NB4 (cell line): ENCODE data around the gene TNKS1BP1.

Source experiments
- DNase-seq: peaks from one replicate; pipeline ENCODE4 v3.0.0; 2010; ENCODE audit warnings: low read depth
- H3K4me3 ChIP-seq: one replicate; pipeline ENCODE4 v1.5.1; 2011; ENCODE audit warnings: mild to moderate bottlenecking, low read depth, low read length, moderate library complexity
- MYC ChIP-seq: IDR thresholded peaks from 2 replicates; pipeline ENCODE4 v1.6.1; 2011; ENCODE audit warnings: low read depth, low read length
- POLR2A ChIP-seq: IDR thresholded peaks from 2 replicates; pipeline ENCODE4 v1.6.1; 2011; ENCODE audit warnings: mild to moderate bottlenecking; ENCODE audit not compliant: insufficient read length; ENCODE audit errors: extremely low read depth
- TF ChIP-seq, protein P1 (sequence below): IDR thresholded peaks from one replicate; pipeline ENCODE4 v1.5.1; 2012; ENCODE audit warnings: low read depth, low read length
- TF ChIP-seq, protein P2 (sequence below): IDR thresholded peaks from 2 replicates; pipeline ENCODE4 v1.6.1; 2011; ENCODE audit warnings: low read depth, low read length

Gene TNKS1BP1

DNA sequence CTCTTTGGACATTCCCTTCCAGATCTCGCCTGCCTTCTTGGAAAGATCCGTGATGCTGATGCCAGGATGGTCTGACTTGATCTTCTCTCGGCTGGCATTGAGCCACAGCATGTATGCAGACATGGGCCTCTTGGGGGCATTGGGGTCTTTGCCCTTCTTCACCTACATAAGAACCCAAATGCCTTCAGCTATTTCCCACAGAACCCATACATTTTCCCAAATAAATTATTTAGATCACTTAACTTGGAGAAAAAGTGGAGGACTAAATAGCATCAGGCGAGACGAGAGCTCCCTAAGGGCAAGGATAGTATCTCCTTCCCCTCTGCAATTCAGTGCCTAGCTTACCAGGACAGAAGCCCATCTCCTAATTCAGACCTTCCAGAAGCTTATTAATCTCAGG lies 3.0 kb upstream of the TNKS1BP1 start:
- no peak for DNase-seq
- no peak overlapping the region for H3K4me3 ChIP-seq
- TF ChIP-seq MYC (no peak), POLR2A (no peak)
- TF ChIP-seq, protein P1, sequence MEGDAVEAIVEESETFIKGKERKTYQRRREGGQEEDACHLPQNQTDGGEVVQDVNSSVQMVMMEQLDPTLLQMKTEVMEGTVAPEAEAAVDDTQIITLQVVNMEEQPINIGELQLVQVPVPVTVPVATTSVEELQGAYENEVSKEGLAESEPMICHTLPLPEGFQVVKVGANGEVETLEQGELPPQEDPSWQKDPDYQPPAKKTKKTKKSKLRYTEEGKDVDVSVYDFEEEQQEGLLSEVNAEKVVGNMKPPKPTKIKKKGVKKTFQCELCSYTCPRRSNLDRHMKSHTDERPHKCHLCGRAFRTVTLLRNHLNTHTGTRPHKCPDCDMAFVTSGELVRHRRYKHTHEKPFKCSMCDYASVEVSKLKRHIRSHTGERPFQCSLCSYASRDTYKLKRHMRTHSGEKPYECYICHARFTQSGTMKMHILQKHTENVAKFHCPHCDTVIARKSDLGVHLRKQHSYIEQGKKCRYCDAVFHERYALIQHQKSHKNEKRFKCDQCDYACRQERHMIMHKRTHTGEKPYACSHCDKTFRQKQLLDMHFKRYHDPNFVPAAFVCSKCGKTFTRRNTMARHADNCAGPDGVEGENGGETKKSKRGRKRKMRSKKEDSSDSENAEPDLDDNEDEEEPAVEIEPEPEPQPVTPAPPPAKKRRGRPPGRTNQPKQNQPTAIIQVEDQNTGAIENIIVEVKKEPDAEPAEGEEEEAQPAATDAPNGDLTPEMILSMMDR: no peak
- TF ChIP-seq, protein P2, sequence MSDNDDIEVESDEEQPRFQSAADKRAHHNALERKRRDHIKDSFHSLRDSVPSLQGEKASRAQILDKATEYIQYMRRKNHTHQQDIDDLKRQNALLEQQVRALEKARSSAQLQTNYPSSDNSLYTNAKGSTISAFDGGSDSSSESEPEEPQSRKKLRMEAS: no peak

DNA sequence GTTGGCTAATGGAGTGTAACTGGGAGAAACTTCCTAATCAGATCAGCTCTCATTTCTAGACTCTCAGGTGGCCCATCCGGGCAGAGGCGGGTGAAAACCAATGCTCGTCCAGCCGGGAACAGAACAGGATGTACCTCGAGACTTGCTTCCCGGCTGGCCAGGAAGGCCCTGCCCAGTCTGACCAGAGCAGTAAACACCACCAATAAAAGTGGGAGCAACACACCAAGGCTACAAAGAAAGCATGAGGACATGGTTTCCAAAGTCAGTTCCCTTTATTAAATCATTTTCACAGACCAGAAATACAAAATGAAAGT lies 940 bp upstream of the TNKS1BP1 start:
- no peak for TF ChIP-seq MYC
- TF ChIP-seq POLR2A: no peak
- TF ChIP-seq, protein P1: no peak
- TF ChIP-seq, protein P2: no peak
- no peak for DNase-seq
- H3K4me3 ChIP-seq: peak overlapping the region; percentile 76

DNA sequence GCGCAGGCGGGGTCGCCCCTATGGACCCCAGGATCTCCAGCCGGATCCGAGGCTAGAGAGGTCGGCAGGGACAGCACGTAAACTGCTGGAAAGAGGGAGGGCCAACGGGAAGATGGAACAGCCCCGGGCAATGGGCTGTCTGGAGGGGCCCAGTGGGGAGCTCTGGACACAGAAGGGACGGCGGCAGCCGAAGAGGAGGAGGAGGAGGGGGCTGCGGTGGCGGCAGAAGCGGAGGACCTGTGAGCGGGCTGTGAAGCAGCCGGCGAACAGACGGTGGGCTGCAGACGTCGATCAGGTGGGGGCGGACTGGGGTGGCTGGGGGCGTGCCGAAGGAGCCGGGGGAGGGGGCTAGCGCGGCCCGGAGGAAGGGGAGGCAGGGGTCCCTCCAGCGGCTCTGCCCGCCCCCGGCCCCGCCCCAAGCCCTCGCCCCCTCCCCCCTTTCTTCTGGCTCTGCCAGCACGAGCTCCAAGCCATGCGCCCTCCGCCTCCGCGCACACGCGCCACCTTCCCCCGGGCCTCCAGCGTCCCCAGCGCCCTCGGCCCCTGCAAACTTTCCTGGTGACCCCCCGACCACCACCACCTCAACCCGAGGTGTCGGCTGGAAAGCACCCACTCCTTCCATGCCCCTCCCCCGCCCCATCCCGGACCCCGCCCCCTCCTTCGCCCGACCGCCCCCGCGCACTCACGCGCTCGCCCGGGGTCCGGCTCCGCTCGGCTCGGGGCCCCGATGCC lies 432 bp downstream of the TNKS1BP1 start:
- peak overlapping the region; percentile 64 for H3K4me3 ChIP-seq
- DNase-seq: peak; percentile 61
- TF ChIP-seq, protein P2: peak; percentile 48; the same call in 1 of the 2 replicates
- no peak for TF ChIP-seq POLR2A
- TF ChIP-seq MYC: peak; percentile 86
- TF ChIP-seq, protein P1: no peak

DNA sequence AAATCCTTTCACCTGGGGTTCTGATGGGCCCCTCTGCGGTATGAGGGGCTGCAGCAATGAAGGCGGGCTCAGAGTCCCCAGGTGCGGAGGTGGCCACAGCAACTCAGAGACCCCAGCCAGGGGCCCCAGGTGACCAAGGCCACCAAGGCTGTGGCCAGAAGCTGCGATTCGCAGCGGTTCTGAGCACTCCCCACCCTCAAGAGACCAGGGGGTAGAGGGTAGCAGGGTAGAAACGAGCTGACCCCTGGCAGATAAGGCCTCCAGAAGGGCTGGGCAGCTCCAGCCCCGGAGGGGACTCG lies 948 bp downstream of the TNKS1BP1 start:
- no peak for DNase-seq
- H3K4me3 ChIP-seq: peak overlapping the region; percentile 64
- TF ChIP-seq, protein P2: no peak
- no peak for TF ChIP-seq POLR2A
- TF ChIP-seq MYC: no peak
- TF ChIP-seq, protein P1: no peak

DNA sequence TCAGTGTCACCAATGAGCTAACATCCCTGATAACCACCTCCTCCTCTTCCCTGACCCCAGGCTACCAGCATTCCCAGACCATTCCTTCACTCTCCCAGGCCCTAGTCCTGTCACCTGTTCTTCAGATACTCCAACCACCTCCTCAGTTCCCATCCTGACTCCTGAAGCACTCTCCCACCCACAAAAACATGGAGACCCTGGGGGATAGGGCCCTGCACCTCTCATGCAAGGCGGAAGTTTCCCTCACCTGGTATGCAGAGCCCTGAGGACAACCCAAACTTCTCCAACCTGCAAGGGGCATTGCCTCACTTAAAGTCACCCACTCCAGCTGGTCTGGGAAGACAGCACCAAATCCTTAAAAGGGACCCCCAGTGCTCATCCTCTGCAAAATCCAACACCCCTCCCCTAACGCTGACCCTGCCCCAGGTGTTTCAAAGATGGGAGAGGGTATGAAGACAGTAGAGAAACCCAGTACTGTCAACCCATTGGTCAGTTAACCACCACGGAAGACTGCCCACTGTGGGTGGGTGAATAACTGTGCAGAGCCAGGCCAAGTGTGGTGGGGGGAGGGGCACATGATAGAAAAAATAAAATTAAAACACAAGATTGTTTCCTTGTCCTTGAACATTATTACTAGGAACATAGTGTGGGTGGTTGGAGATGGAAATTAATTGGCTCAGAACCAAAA lies 1.4 kb downstream of the TNKS1BP1 start:
- DNase-seq: no peak
- no peak overlapping the region for H3K4me3 ChIP-seq
- TF ChIP-seq, protein P2: no peak
- no peak for TF ChIP-seq POLR2A
- TF ChIP-seq, protein P1: no peak
- TF ChIP-seq MYC: no peak
